Measurements from ENCODE around the gene ANKRD10.

- TF ChIP-seq, protein P1, sequence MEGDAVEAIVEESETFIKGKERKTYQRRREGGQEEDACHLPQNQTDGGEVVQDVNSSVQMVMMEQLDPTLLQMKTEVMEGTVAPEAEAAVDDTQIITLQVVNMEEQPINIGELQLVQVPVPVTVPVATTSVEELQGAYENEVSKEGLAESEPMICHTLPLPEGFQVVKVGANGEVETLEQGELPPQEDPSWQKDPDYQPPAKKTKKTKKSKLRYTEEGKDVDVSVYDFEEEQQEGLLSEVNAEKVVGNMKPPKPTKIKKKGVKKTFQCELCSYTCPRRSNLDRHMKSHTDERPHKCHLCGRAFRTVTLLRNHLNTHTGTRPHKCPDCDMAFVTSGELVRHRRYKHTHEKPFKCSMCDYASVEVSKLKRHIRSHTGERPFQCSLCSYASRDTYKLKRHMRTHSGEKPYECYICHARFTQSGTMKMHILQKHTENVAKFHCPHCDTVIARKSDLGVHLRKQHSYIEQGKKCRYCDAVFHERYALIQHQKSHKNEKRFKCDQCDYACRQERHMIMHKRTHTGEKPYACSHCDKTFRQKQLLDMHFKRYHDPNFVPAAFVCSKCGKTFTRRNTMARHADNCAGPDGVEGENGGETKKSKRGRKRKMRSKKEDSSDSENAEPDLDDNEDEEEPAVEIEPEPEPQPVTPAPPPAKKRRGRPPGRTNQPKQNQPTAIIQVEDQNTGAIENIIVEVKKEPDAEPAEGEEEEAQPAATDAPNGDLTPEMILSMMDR (IDR thresholded peaks at IDR 0.05; ENCODE audit: insufficient read depth, low read depth, low read length): no peak
- TF ChIP-seq EZH2 (IDR thresholded peaks at IDR 0.05; ENCODE audit: insufficient read depth, low read length): no peak
Observed at GRCh38 chr13:110836605-110836903, 78.3 kb downstream of the ANKRD10 start.
